CMK (cell line): ENCODE results near the gene HDAC11.

Experiments
- DNase-seq: peaks from one replicate; pipeline ENCODE4 v3.0.0-alpha.2; 2010; ENCODE audit warnings: low read depth

HDAC11 gene

GRCh38 chr3:13543253-13543652 lies 63.1 kb downstream of the HDAC11 start:
- DNase-seq, result no peak

GRCh38 chr3:13544293-13544831 lies 64.3 kb downstream of the HDAC11 start:
- no peak for DNase-seq

DNA sequence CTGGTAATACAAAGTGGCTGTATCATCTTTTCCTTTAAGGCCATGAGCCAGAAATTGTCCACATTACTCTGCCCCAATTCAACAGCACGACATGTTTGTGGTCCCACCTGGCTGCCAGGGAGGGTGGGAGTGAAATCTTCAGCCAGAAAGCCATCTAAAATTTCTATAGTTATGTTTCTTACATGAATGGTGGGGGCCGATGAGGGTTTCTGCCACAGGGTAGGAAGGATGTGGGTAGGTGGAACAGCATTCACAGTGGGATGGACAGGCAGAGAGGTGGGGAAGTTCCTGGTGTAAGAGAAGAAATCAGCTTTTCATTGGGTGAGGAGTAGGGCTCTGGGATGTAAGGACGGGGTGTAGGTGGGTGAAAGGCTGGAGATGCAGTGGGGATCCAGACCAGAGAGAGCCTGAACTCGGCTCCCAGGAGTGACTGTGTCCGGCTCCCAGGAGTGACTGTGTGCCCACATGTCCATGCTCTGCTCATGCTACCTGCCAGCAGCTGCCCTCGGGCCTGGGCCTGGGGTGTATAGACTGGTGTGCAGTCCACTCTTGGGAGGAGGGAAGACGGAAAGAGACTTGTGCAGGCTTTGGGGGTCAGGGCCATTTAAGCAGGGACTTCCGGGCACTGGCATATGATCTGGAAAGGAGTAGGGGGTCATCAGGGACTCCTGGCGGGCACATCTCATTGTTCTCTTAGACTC lies 65.0 kb downstream of the HDAC11 start:
- no peak for DNase-seq

DNA sequence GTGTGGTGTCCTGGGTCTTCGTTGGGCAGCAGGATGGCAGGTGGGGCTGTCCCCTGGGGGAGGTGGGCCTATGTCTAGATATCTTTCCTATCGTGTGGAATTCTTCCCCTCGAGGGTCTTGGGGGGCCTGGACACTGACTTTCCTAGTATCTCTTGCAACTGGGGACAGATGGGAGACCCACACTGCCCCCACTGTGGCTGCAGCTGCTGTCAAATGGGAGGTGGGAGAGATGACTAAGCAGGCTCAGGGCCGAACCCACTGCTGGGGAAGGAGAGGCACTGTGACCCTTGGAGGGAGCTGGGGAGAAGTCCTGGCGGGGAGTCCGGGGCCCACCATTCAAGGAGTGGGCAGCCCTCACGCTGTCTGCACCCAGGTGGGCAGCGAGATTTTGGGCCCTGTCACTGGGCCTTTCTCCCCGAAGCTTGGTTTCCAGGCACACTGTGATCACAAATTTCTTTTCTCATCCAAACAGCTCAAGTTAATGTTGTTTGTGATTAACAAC lies 65.9 kb downstream of the HDAC11 start:
- no peak for DNase-seq

- DNase-seq, result peak; percentile 81
Measured at GRCh38 chr3:13546667-13547171, 66.6 kb downstream of the HDAC11 start.

- no peak for DNase-seq
Measured at GRCh38 chr3:13547591-13548371, 67.7 kb downstream of the HDAC11 start.

- peak; percentile 48 for DNase-seq
Measured at GRCh38 chr3:13548696-13549622, 68.9 kb downstream of the HDAC11 start, which contains the start of gene FBLN2. Gene FBLN2 (plus strand): TSS chr3:13549125. CDS start chr3:13570356, 21,231 bp downstream.

- DNase-seq, result no peak
Measured at GRCh38 chr3:13549623-13550422, 69.7 kb downstream of the HDAC11 start.

DNA sequence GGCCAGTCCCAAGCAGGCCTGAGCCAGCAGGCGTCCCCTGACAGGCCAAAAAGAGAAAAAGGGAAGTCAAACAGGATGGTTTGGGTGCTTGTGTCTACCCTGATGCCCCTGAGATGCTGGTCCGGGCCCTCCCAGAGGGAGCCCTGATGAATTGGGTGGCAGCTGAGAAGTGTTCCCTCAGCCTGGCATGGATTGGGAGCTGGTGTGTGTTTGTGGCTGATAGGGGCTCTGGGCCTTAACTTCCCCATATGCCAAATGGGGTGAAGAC lies 70.3 kb downstream of the HDAC11 start:
- DNase-seq, result no peak

DNA sequence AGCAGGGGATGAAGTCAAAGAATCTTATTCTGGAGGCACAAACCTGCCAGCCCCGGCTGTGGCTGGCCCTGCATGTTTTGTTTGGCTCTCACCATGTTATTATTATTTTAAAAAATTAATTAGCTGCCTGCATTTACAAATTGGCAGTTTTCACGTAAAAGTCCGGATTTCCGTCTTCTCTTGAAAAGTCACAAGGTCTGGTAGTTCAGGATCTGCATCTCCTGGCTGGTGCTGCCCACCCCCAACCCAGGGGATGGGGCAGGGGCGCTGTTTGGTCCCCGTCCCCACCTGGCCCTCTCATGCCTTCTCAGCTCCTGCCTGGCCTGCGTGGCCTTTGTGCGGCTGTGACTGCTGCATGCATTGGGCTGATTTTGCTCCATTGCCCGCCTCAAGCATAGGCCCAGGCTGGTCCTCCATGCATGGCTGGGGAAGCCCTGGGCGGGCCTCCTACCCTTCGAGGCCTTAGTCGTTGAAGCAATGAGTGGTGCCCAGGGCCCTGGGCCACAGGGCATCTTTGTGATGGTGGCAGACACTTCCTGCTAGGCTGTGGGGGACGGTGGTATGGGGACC lies 70.8 kb downstream of the HDAC11 start:
- no peak for DNase-seq

- no peak for DNase-seq
Measured at GRCh38 chr3:13552857-13553652, 72.9 kb downstream of the HDAC11 start.

GRCh38 chr3:13553686-13554085 lies 73.6 kb downstream of the HDAC11 start:
- no peak for DNase-seq

GRCh38 chr3:13555753-13556152 lies 75.6 kb downstream of the HDAC11 start:
- no peak for DNase-seq
